ENCODE measurements around the gene PARP3. TPM values are rescaled to one million over a fixed set of nuclear protein-coding genes. Genes with fewer than 3 reads are reported as not detected.

PARP3 gene
- total RNA-seq, 1 experiment from 2014 or later: 45.4 TPM

GRCh38 chr3:51966922-51967383 lies 24.8 kb downstream of the PARP3 start:
- DNase-seq (ENCODE audit: low spot score): no peak

GRCh38 chr3:51967384-51968169 lies 25.4 kb downstream of the PARP3 start, which contains the start of gene PCBP4:
Gene PCBP4 (minus strand): TSS chr3:51967454. CDS start chr3:51961240, 6,214 bp downstream.
- no peak for DNase-seq (ENCODE audit: low spot score)

- DNase-seq (ENCODE audit: low spot score): no peak
Measured at GRCh38 chr3:51968170-51968775, 26.1 kb downstream of the PARP3 start.

GRCh38 chr3:51968883-51969678 lies 26.9 kb downstream of the PARP3 start:
- no peak for DNase-seq (ENCODE audit: low spot score)

- DNase-seq (ENCODE audit: low spot score): no peak
Measured at GRCh38 chr3:51969841-51970240, 27.7 kb downstream of the PARP3 start.

- DNase-seq (ENCODE audit: low spot score): no peak
Measured at GRCh38 chr3:51970606-51971300, 28.6 kb downstream of the PARP3 start.

- no peak for DNase-seq (ENCODE audit: low spot score)
Measured at GRCh38 chr3:51971350-51971749, 29.2 kb downstream of the PARP3 start.

GRCh38 chr3:51974277-51974962 lies 32.3 kb downstream of the PARP3 start:
- DNase-seq (ENCODE audit: low spot score): no peak

GRCh38 chr3:51974963-51975851 lies 33.0 kb downstream of the PARP3 start, which contains the start of gene ABHD14A:
Gene ABHD14A (plus strand): TSS chr3:51975064. CDS start chr3:51975136, 72 bp downstream.
- no peak for DNase-seq (ENCODE audit: low spot score)

GRCh38 chr3:51975852-51976549 lies 33.8 kb downstream of the PARP3 start:
- no peak for DNase-seq (ENCODE audit: low spot score)

GRCh38 chr3:51977446-51978142 lies 35.4 kb downstream of the PARP3 start:
- no peak for DNase-seq (ENCODE audit: low spot score)

GRCh38 chr3:51978143-51978502 lies 36.0 kb downstream of the PARP3 start:
- no peak for DNase-seq (ENCODE audit: low spot score)

GRCh38 chr3:51980253-51980652 lies 38.1 kb downstream of the PARP3 start:
- DNase-seq (ENCODE audit: low spot score): no peak

GRCh38 chr3:51982352-51982837 lies 40.2 kb downstream of the PARP3 start:
- DNase-seq (ENCODE audit: low spot score): peak; percentile 42

- DNase-seq (ENCODE audit: low spot score): peak; percentile 74
Measured at GRCh38 chr3:51982838-51983577, 40.8 kb downstream of the PARP3 start, which contains the start of gene ACY1. Gene ACY1 (plus strand): TSS chr3:51983535. CDS start chr3:51984065, 530 bp downstream.

GRCh38 chr3:51983578-51984268 lies 41.6 kb downstream of the PARP3 start:
- DNase-seq (ENCODE audit: low spot score): no peak

- DNase-seq (ENCODE audit: low spot score): no peak
Measured at GRCh38 chr3:51984269-51984647, 42.1 kb downstream of the PARP3 start.

Measured in A172 (cell line).